Measurements from ENCODE around the gene KLHL2. TPM values are rescaled to one million over a fixed set of nuclear protein-coding genes. Genes with fewer than 3 reads are reported as not detected.

Gene KLHL2
- total and polyA plus RNA-seq, 2 of the 13 experiments (the other 11 are each of a cell fraction or from before 2014, with no cell fraction given): 9.2 to 17.6 TPM

- TF ChIP-seq SP1 (IDR thresholded peaks at IDR 0.05): peak; percentile 34; the same call in 1 of the 2 replicates
- peak; percentile 90 for TF ChIP-seq SP1 (CRISPR knock-in tag; IDR thresholded peaks at IDR 0.05)
- peak; percentile 96 for TF ChIP-seq ZNF501 (CRISPR knock-in tag; IDR thresholded peaks at IDR 0.05)
- peak; percentile 65; the same call in 1 of the 2 replicates for TF ChIP-seq ZNF816 (CRISPR knock-in tag; IDR thresholded peaks at IDR 0.05; ENCODE audit: borderline replicate concordance)
- peak; percentile 92 for TF ChIP-seq POLR2G (IDR thresholded peaks at IDR 0.05; ENCODE audit: low read depth, low read length)
- TF ChIP-seq ARID4A (CRISPR knock-in tag; IDR thresholded peaks at IDR 0.05; ENCODE audit: borderline replicate concordance): peak; percentile 90
- TF ChIP-seq NFRKB (IDR thresholded peaks at IDR 0.05): no peak
- peak; percentile 79; the same call in 1 of the 2 replicates for TF ChIP-seq REL (CRISPR knock-in tag; conservative IDR thresholded peaks at IDR 0.05)
- TF ChIP-seq FOXM1 (CRISPR knock-in tag; IDR thresholded peaks at IDR 0.05): no peak
- peak; percentile 64 for TF ChIP-seq ZNF768 (CRISPR knock-in tag; IDR thresholded peaks at IDR 0.05)
- no peak for TF ChIP-seq IKZF1 (IDR thresholded peaks at IDR 0.05)
- no peak for TF ChIP-seq ARNT (IDR thresholded peaks at IDR 0.05)
- TF ChIP-seq TFAP4 (IDR thresholded peaks at IDR 0.05; ENCODE audit: borderline replicate concordance, low read depth): peak; percentile 74; the same call in 1 of the 2 replicates
- TF ChIP-seq KDM1A (CRISPR knock-in tag; IDR thresholded peaks at IDR 0.05): peak; percentile 43; the same call in 1 of the 2 replicates
- 0 out of 2 replicates have a peak, but pooled peaks have one; percentile 33 for TF ChIP-seq ZNF280B (CRISPR knock-in tag; IDR thresholded peaks at IDR 0.05; ENCODE audit: borderline replicate concordance)
- peak; percentile 20 for TF ChIP-seq MAZ (IDR thresholded peaks at IDR 0.05; ENCODE audit: borderline replicate concordance, low read depth, low read length)
- TF ChIP-seq MAZ (CRISPR knock-in tag; IDR thresholded peaks at IDR 0.05; ENCODE audit: low read depth): peak; percentile 70; the same call in 1 of the 2 replicates
- TF ChIP-seq MATR3 (CRISPR knock-in tag; IDR thresholded peaks at IDR 0.05): no peak
- TF ChIP-seq MEIS2 (CRISPR knock-in tag; IDR thresholded peaks at IDR 0.05): no peak; the same call in none of the 2 replicates
- TF ChIP-seq PHF5A (CRISPR knock-in tag; IDR thresholded peaks at IDR 0.05; ENCODE audit: low read depth, unreplicated experiment): peak; percentile 24
- TF ChIP-seq HNRNPH1 (optimal IDR thresholded peaks at IDR 0.05; ENCODE audit: low read depth, low read length): peak; percentile 99
- peak in 1 of 2 experiments; percentile 78; a peak in 2 of 4 replicates for TF ChIP-seq EP300 (IDR thresholded peaks at IDR 0.05; ENCODE audit: low read depth in 2 of 2, low read length in 2 of 2)
- peak; percentile 45; the same call in 1 of the 2 replicates for TF ChIP-seq EP300 (CRISPR knock-in tag; IDR thresholded peaks at IDR 0.05; ENCODE audit: borderline replicate concordance)
- 0 out of 2 replicates have a peak, but pooled peaks have one; percentile 60 for TF ChIP-seq ZNF354B (CRISPR knock-in tag; IDR thresholded peaks at IDR 0.05)
- peak; percentile 97 for TF ChIP-seq RBFOX2 (IDR thresholded peaks at IDR 0.05; ENCODE audit: low read depth, low read length)
Observed at GRCh38 chr4:165327211-165328100, 120.1 kb downstream of the KLHL2 start, which contains the start of gene MSMO1 (continued).
